Measurements from ENCODE around the gene GRM5. TPM values are rescaled to one million over a fixed set of nuclear protein-coding genes. Genes with fewer than 3 reads are reported as not detected.
"Not testable (repeated sequence)": the region's sequence is repeated elsewhere in the genome, so short reads cannot be mapped to it uniquely, and the experiment has no call there.

The GRM5 gene
- total RNA-seq, 1 donor from 2014 or later = 0.17 TPM

- Mint-ChIP-seq H3K9me3 (no peaks in the 10 kb centered on the region), H3K4me3 (no peak overlapping the region), H3K4me1 (ENCODE audit: unreplicated experiment) (no peaks in the 10 kb centered on the region), H3K27me3 (no peaks in the 10 kb centered on the region), H3K36me3 (no peaks in the 10 kb centered on the region), H3K27ac (no peak overlapping the region)
- no peak for DNase-seq (ENCODE audit: extremely low spot score, unreplicated experiment)
- no peak for TF ChIP-seq CTCF (conservative IDR thresholded peaks at IDR 0.05)
These were observed 50.2 kb downstream of the GRM5 start for GRCh38 chr11:89015614-89016013.

GRCh38 chr11:89000852-89001251, 64.9 kb downstream of the GRM5 start:
- H3K4me1 Mint-ChIP-seq (ENCODE audit: unreplicated experiment); DNase-seq (ENCODE audit: extremely low spot score, unreplicated experiment); H3K27ac Mint-ChIP-seq; H3K9me3 Mint-ChIP-seq; H3K4me3 Mint-ChIP-seq; H3K27me3 Mint-ChIP-seq; H3K36me3 Mint-ChIP-seq: not testable (repeated sequence)

- no peaks in the 10 kb centered on the region for H3K9me3 Mint-ChIP-seq
- DNase-seq (ENCODE audit: extremely low spot score, unreplicated experiment) = no peak
- H3K4me1 Mint-ChIP-seq (ENCODE audit: unreplicated experiment) = no peaks in the 10 kb centered on the region
- no peak overlapping the region for H3K4me3 Mint-ChIP-seq
- H3K36me3 Mint-ChIP-seq = no peaks in the 10 kb centered on the region
- H3K27me3 Mint-ChIP-seq = no peaks in the 10 kb centered on the region
- H3K27ac Mint-ChIP-seq = no peak overlapping the region
- no peak for TF ChIP-seq CTCF (conservative IDR thresholded peaks at IDR 0.05)
These were observed 86.1 kb downstream of the GRM5 start for GRCh38 chr11:88979641-88980040.

GRCh38 chr11:88978992-88979391, 86.8 kb downstream of the GRM5 start:
- not testable (repeated sequence) for H3K4me1 Mint-ChIP-seq (ENCODE audit: unreplicated experiment); H3K9me3 Mint-ChIP-seq; H3K36me3 Mint-ChIP-seq; H3K4me3 Mint-ChIP-seq; H3K27ac Mint-ChIP-seq; H3K27me3 Mint-ChIP-seq; DNase-seq (ENCODE audit: extremely low spot score, unreplicated experiment)

- H3K36me3 Mint-ChIP-seq; DNase-seq (ENCODE audit: extremely low spot score, unreplicated experiment); H3K27me3 Mint-ChIP-seq; H3K4me1 Mint-ChIP-seq (ENCODE audit: unreplicated experiment); H3K27ac Mint-ChIP-seq; H3K4me3 Mint-ChIP-seq; H3K9me3 Mint-ChIP-seq: not testable (repeated sequence)
These were observed 90.3 kb downstream of the GRM5 start for GRCh38 chr11:88975441-88975840.

GRCh38 chr11:88972210-88972609, 93.6 kb downstream of the GRM5 start:
- Mint-ChIP-seq H3K36me3 (no peaks in the 10 kb centered on the region), H3K4me1 (ENCODE audit: unreplicated experiment) (no peaks in the 10 kb centered on the region), H3K4me3 (no peak overlapping the region), H3K27ac (no peak overlapping the region), H3K27me3 (no peaks in the 10 kb centered on the region), H3K9me3 (peaks cover 5% of the 10 kb centered on the region)
- DNase-seq (ENCODE audit: extremely low spot score, unreplicated experiment) = no peak
- TF ChIP-seq CTCF (conservative IDR thresholded peaks at IDR 0.05) = no peak

GRCh38 chr11:88961621-88962020, 104.2 kb downstream of the GRM5 start:
- not testable (repeated sequence) for H3K9me3 Mint-ChIP-seq; H3K36me3 Mint-ChIP-seq; H3K4me1 Mint-ChIP-seq (ENCODE audit: unreplicated experiment); H3K27ac Mint-ChIP-seq; H3K4me3 Mint-ChIP-seq; DNase-seq (ENCODE audit: extremely low spot score, unreplicated experiment); H3K27me3 Mint-ChIP-seq

GRCh38 chr11:88959857-88960256, 105.9 kb downstream of the GRM5 start:
- H3K4me1 Mint-ChIP-seq (ENCODE audit: unreplicated experiment); H3K9me3 Mint-ChIP-seq; DNase-seq (ENCODE audit: extremely low spot score, unreplicated experiment); H3K4me3 Mint-ChIP-seq; H3K27me3 Mint-ChIP-seq; H3K27ac Mint-ChIP-seq; H3K36me3 Mint-ChIP-seq: not testable (repeated sequence)
